Cardiac fibroblast (primary cell): ENCODE results near the gene CACNA2D4.

Experiments
- DNase-seq, 2 donors: peaks; one replicate each; pipeline versions ENCODE4 v3.0.0 to v3.0.0-alpha.2; 2010; ENCODE audit warnings: low read depth in 2 of 2
- H3K4me3 ChIP-seq, 2 donors: replicated peaks in 1 of 2; 1 replicate in 1 of 2; 2 replicates in 1 of 2; pipeline ENCODE4 v1.5.1; 2011; ENCODE audit warnings: low read depth in 2 of 2, low read length in 2 of 2, mild to moderate bottlenecking in 2 of 2, moderate library complexity in 1 of 2
- CTCF ChIP-seq: IDR thresholded peaks from one replicate; pipeline ENCODE4 v1.5.1; 2011; ENCODE audit warnings: low read depth, mild to moderate bottlenecking, low read length, inconsistent platforms

The CACNA2D4 gene

GRCh38 chr12:1846421-1847405, 71.7 kb downstream of the CACNA2D4 start:
- H3K4me3 ChIP-seq = no peak overlapping the region
- no peak for TF ChIP-seq CTCF
- no peak for DNase-seq

DNA sequence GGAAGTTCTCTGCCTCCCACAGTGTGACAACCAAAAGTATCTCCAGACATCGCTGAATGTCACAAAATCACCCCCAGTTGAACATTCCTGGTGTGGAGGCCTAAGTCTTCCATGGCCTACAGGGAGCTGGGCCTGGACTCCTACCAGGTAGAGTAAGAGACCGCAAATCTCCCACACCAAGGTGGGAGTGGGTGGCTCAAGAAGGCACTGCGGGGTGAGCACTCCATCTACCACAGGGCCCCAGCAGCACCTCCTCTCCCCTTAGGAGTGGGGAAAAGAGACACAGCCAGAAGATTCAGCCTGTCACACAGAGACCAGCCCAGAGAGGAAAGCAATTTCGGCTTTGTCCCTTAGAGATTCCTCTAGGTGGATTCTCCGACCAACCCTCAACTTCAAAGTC, 72.6 kb downstream of the CACNA2D4 start:
- no peak for TF ChIP-seq CTCF
- no peak overlapping the region for H3K4me3 ChIP-seq
- no peak for DNase-seq

GRCh38 chr12:1845427-1845826, 73.0 kb downstream of the CACNA2D4 start:
- no peak for DNase-seq
- H3K4me3 ChIP-seq = no peak overlapping the region
- TF ChIP-seq CTCF = no peak

GRCh38 chr12:1844661-1845409, 73.6 kb downstream of the CACNA2D4 start:
- TF ChIP-seq CTCF = no peak
- no peak for DNase-seq
- H3K4me3 ChIP-seq = no peak overlapping the region

GRCh38 chr12:1844223-1844622, 74.2 kb downstream of the CACNA2D4 start:
- DNase-seq = no peak
- no peak for TF ChIP-seq CTCF
- no peak overlapping the region for H3K4me3 ChIP-seq

- no peak for TF ChIP-seq CTCF
- no peak for DNase-seq
Measured at GRCh38 chr12:1843641-1844005, 74.8 kb downstream of the CACNA2D4 start.

More at GRCh38 chr12:1843641-1844005, 74.8 kb downstream of the CACNA2D4 start:
- no peak overlapping the region for H3K4me3 ChIP-seq
